ENCODE data around the gene FAM204A.

The FAM204A gene

DNA sequence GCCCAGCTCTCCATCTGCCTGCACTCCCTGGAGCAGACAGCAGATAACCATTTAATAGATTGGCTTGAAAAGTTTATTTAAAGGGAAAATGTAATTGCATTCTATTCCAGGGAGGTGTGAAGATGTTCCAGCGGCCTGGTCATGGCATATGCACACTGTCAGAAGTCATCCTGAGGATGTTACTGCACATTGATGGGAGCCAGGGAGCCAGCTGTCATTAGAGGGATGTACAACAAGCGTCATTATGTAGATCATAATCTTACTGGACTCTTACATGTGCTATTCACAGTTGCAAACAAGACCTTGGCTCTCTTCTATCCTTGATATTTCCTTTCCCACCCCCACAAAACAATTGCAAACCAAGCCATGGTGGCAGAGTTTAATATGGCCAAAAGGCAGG, 65.4 kb downstream of the FAM204A start:
- no peak for DNase-seq

GRCh38 chr10:118276204-118276603, 65.9 kb downstream of the FAM204A start:
- no peak for DNase-seq

- DNase-seq, result no peak
These were observed 68.5 kb downstream of the FAM204A start for GRCh38 chr10:118273662-118274061.

DNA sequence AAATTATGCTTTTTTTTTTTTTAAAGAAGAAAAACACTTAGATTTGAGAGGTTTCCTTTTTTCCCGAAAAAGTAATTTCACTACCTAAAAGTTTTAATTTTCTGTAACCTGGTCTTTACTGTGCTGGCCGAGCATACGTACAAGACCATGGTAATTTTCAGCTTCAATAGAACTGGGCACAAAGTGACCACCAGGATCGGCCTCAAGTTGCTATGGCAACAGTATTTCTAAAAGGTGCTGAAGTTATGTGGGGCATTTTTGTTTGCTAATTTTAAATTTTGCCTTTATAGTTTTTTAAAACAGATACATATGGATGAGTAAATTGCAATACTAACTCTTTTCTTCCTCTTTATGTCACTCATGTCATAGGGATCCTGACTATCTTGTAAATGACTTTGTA, 69.4 kb downstream of the FAM204A start:
- no peak for DNase-seq

DNA sequence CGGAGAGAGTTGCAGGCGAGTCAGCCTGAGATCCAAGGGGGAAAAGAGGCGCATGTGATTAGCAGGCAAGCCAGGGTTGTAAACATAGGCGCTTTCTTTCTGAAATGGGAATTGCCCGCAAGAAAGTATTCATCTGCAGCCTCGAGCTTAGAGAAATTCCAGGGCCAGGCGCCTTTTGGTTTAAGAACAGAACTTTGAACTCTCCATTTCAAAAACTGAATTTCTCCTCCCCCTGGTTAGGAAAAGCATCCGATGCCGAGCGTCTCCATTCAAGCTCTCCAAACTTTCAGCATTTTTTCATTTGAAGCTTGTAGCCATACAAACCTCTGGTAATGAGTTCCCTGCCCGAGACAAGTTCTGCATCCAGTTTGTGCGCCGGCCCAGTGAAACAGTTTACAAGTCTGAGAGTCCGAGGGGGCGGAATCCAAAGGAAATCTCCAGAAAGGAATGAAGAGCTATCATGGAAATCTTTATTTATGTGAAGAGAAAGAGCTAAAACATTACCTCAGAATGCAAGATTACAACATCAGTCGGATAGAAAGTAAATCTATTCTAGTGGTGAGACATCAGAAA, 69.9 kb downstream of the FAM204A start:
- DNase-seq, result no peak

GRCh38 chr10:118271671-118272070, 70.5 kb downstream of the FAM204A start:
- no peak for DNase-seq

- no peak for DNase-seq
These were observed 75.9 kb downstream of the FAM204A start for GRCh38 chr10:118266098-118266748.

DNA sequence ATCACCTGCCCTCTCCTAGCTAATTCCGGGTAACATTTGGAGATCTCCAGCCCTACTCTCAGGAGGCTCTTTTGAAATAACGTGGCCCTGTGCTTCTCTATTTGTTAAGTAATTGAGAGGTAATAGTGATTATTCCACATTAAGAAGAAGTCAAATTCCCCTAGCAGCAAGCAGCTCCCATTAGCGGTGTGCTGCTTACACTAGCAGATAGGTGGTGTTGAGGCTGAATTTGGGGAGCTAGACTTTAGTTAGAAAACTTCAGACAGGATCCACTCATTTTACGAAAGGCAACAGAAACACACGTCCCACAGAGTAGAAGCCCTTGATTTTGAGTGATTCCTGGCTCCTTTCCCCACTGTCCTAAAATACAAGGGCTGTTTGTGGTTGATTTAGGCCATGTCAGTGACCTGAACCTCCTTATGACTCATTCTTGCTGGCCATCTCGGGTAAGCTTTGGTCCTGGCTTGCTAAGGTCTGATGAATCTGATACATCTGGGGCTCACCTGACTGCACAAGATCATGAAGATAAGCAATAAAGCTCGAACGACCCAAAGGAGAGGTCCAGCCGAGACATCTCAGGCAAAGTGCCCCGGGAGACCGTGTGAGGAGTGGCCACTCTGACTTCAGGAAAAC, 77.2 kb downstream of the FAM204A start:
- no peak for DNase-seq

DNA sequence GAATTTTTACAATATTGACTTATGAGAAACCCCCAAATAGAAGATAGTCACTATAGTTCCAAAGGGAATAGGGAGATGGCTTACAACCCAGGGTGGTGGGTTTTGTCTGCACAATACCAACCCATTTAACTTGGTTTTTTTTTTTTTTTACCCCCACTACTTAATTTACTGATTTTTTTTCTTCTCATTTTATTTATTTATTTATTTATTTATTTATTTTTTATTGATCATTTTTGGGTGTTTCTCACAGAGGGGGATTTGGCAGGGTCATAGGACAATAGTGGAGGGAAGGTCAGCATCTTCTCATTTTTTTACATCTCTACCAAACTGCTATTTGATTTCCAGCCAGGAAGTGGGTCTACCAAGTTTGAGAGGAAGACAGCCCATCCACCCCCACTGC, 77.9 kb downstream of the FAM204A start:
- no peak for DNase-seq

- DNase-seq, result no peak
These were observed 79.6 kb downstream of the FAM204A start for GRCh38 chr10:118262538-118262937.

DNA sequence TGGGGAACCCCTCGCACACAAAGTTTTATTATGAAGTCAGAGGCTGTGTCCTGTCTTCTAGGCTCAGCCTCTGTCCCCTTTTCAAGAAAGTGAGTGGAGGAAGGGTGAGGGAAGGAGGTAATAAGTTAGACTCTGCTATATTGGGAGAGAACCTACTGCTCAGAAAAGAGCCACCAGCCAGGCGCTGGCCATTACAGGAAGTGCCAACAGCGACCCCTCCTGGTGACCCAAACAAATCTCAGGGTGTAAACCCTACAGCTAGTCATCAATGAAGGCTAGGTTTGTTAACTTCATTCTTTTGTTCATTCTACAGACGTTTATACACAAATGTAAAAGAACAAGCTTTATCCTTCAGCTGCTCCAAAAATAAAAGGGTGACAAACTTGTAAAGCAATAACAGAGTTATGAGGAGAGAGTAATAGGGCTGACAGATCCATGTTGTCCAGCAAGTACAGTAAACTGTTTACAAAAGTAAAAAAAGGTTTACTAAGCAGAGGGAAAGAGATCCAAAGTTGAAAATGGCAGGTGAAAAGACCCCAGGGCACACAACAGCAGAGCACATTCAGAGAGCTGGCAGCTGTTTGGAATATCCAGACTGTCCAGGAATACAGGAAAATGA, 82.7 kb downstream of the FAM204A start:
- DNase-seq, result no peak

DNA sequence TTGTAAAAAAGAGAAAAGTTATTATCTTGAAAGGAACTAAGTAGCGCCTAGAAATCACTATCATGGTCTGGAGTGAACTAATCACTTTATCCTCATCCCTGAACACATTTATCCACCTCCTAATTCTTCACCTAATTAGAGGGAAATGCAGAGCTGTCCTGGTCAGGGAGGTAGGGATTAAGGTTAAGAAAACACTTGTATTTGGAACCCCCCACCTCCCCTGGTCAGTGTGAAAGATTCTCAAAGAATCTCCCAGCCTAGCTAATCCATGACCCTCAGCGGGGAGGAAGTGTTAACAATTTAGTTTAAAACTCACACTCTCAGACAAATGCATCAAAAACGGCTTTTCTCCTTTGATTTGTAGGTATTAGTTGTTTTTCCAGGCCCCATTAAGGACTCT, 83.8 kb downstream of the FAM204A start:
- no peak for DNase-seq

GRCh38 chr10:118256825-118257570, 85.1 kb downstream of the FAM204A start:
- DNase-seq, result no peak

GRCh38 chr10:118256209-118256608, 85.9 kb downstream of the FAM204A start:
- DNase-seq, result no peak

DNA sequence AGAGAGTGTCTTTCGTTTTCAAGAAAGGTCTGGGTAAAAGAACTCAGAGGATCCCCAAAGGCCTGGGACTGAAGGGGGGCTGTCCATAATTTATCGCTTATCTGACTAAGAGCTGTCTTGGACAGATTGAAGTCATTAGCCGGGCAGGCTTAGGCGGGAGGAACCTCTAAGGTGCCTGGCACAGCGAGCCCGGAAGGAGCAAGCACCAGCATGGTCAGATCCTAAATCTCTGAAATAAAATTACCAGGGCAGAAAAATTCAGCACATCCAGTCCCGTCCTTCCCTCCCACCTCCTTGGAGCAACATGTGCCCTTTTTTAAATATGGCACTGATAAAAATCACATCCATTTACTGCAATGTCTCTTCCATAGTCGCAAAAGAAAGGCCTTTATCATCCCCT, 86.8 kb downstream of the FAM204A start:
- no peak for DNase-seq

- DNase-seq, result no peak
These were observed 87.5 kb downstream of the FAM204A start for GRCh38 chr10:118254654-118255053.

GRCh38 chr10:118253397-118253796, 88.7 kb downstream of the FAM204A start:
- DNase-seq, result no peak

- no peak for DNase-seq
These were observed 90.3 kb downstream of the FAM204A start for GRCh38 chr10:118251791-118252190.

DNA sequence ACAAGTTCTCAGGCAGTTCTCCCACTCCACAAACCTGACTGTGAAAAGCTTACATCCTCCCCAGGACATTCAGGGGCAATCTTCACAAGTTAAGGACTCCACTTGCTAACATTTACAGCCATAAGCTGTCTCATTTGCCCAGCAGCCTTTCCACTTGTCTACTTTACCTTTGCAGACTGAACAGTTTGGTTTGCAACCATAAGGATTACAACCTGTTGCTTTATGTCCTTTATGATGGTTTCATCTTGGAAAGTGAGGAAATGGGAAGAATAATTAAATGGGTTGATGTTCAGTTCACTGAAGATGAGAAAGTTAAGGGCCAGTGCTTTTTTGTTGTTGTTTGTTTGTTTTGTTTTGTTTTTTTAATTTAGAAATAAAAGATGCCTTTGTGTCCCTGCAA, 92.4 kb downstream of the FAM204A start:
- no peak for DNase-seq

Data from amniotic stem cell (primary cell).